ENCODE measurements around the gene TYW1.
"Not testable (repeated sequence)": the region's sequence is repeated elsewhere in the genome, so short reads cannot be mapped to it uniquely, and the experiment has no call there.

- TF ChIP-seq CTCF (IDR thresholded peaks at IDR 0.05; ENCODE audit: poor library complexity); EZH2 (IDR thresholded peaks at IDR 0.05; ENCODE audit: borderline replicate concordance): not testable (repeated sequence)
Observed at GRCh38 chr7:67128257-67128656, 131.6 kb downstream of the TYW1 start.

Data from hepatocyte (in vitro differentiated cells).